Measurements from ENCODE around the gene BCL2L14.

DNA sequence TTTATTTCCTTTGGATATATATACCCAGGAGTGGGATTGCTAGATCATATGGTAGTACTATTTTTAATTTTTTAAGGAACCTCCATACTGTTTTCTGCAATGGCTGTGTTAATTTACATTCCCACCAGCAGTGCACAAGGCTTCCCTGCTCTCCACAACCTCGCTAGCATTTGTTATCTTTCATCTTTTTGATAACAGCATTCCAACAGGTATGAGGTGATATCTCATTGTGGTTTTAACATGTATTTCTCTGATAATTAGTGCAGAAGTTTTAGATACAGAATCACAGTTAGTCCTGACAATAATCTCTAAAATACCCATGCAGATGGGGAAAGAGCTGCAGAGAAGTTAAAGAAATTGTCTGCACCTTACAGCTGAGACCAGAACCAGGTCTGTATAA lies 35.5 kb upstream of the BCL2L14 start:
- TF ChIP-seq, protein P1, sequence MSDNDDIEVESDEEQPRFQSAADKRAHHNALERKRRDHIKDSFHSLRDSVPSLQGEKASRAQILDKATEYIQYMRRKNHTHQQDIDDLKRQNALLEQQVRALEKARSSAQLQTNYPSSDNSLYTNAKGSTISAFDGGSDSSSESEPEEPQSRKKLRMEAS (IDR thresholded peaks at IDR 0.05): no peak
- TF ChIP-seq CREB1 (IDR thresholded peaks at IDR 0.05; ENCODE audit: low read depth) (no peak), TAF1 (IDR thresholded peaks at IDR 0.05; ENCODE audit: low read depth) (no peak), EP300 (IDR thresholded peaks at IDR 0.05; ENCODE audit: borderline replicate concordance) (no peak), NFIC (IDR thresholded peaks at IDR 0.05) (no peak), TEAD4 (IDR thresholded peaks at IDR 0.05) (no peak)

All from Ishikawa (cell line).